Measurements from ENCODE around the gene H2AZ2. TPM values are rescaled to one million over a fixed set of nuclear protein-coding genes. Genes with fewer than 3 reads are reported as not detected.

H2AZ2 gene
- total RNA-seq, 2 experiments from 2014 or later = 274 to 440 TPM

GRCh38 chr7:44802418-44803025 is 45.4 kb downstream of the H2AZ2 start:
- Histone ChIP-seq H3K36me3 (ENCODE audit: insufficient read depth, low read length) (peaks cover 78% of the 10 kb centered on the region), H2AFZ (ENCODE audit: low read length) (no peak overlapping the region), H3K4me2 (ENCODE audit: low read length) (no peak overlapping the region), H3K9me3 (ENCODE audit: low read length) (no peaks in the 10 kb centered on the region), H3K4me1 (ENCODE audit: insufficient read depth, low read length, poor library complexity, severe bottlenecking) (peaks cover 12% of the 10 kb centered on the region), H3K4me3 (ENCODE audit: low read depth, low read length, poor library complexity, severe bottlenecking) (no peak overlapping the region), H3K9me2 (ENCODE audit: insufficient read depth, low read length) (no peaks in the 10 kb centered on the region), H4K20me1 (ENCODE audit: insufficient read depth, low read length) (peaks cover 29% of the 10 kb centered on the region), H3K79me2 (ENCODE audit: insufficient read depth, low read depth, low read length) (peaks cover 33% of the 10 kb centered on the region), H3K27ac (ENCODE audit: low read depth, low read length, poor library complexity, severe bottlenecking) (no peak overlapping the region)
- TF ChIP-seq EZH2phosphoT487 (IDR thresholded peaks at IDR 0.05; ENCODE audit: borderline replicate concordance, low read depth, low read length) = no peak
- TF ChIP-seq CTCF (conservative IDR thresholded peaks at IDR 0.05; ENCODE audit: low read length) = no peak
- CTCF ChIA-PET (ENCODE audit: unreplicated experiment) = no interaction called here
- no peak for DNase-seq (ENCODE audit: low spot score)
- POLR2A ChIA-PET = interaction anchor here (0.6 to 1.2 kb wide), 2 partner anchors 44 to 117 kb away, joined by 3 read pairs; no protein-coding TSS in a partner anchor
- no TSS peak for BruUV-seq (replicated peaks)
- intact Hi-C loops (cut with micrococcal nuclease; ENCODE audit: unreplicated experiment) = no loop called here

- Histone ChIP-seq H3K79me2 (ENCODE audit: insufficient read depth, low read depth, low read length) (peaks cover 39% of the 10 kb centered on the region), H3K36me3 (ENCODE audit: insufficient read depth, low read length) (peaks cover 84% of the 10 kb centered on the region), H3K27ac (ENCODE audit: low read depth, low read length, poor library complexity, severe bottlenecking) (no peak overlapping the region), H3K9me3 (ENCODE audit: low read length) (no peaks in the 10 kb centered on the region), H4K20me1 (ENCODE audit: insufficient read depth, low read length) (peaks cover 30% of the 10 kb centered on the region), H3K4me2 (ENCODE audit: low read length) (no peak overlapping the region), H3K4me1 (ENCODE audit: insufficient read depth, low read length, poor library complexity, severe bottlenecking) (peaks cover 12% of the 10 kb centered on the region), H2AFZ (ENCODE audit: low read length) (no peak overlapping the region), H3K4me3 (ENCODE audit: low read depth, low read length, poor library complexity, severe bottlenecking) (no peak overlapping the region), H3K9me2 (ENCODE audit: insufficient read depth, low read length) (no peaks in the 10 kb centered on the region)
- no TSS peak for BruUV-seq (replicated peaks)
- ChIA-PET CTCF (ENCODE audit: unreplicated experiment) (no interaction called here), POLR2A (interaction anchor here (1.2 kb wide), 1 partner anchor 45 kb away, joined by 3 read pairs; no protein-coding TSS in a partner anchor)
- intact Hi-C loops (cut with micrococcal nuclease; ENCODE audit: unreplicated experiment) = no loop called here
- DNase-seq (ENCODE audit: low spot score) = no peak
- TF ChIP-seq EZH2phosphoT487 (IDR thresholded peaks at IDR 0.05; ENCODE audit: borderline replicate concordance, low read depth, low read length) (no peak), CTCF (conservative IDR thresholded peaks at IDR 0.05; ENCODE audit: low read length) (no peak)
These were observed 46.0 kb downstream of the H2AZ2 start for GRCh38 chr7:44801890-44802289.

GRCh38 chr7:44799939-44800338 is 47.9 kb downstream of the H2AZ2 start:
- POLR2A ChIA-PET = interaction anchor here (0.7 kb wide), 2 partner anchors 10 to 13 kb away, joined by 3 to 5 read pairs; no protein-coding TSS in a partner anchor
- Histone ChIP-seq H3K9me3 (ENCODE audit: low read length) (no peaks in the 10 kb centered on the region), H3K27ac (ENCODE audit: low read depth, low read length, poor library complexity, severe bottlenecking) (no peak overlapping the region), H3K36me3 (ENCODE audit: insufficient read depth, low read length) (peaks cover 83% of the 10 kb centered on the region), H2AFZ (ENCODE audit: low read length) (no peak overlapping the region), H3K4me1 (ENCODE audit: insufficient read depth, low read length, poor library complexity, severe bottlenecking) (peaks cover 19% of the 10 kb centered on the region), H3K4me3 (ENCODE audit: low read depth, low read length, poor library complexity, severe bottlenecking) (no peak overlapping the region), H3K9me2 (ENCODE audit: insufficient read depth, low read length) (no peaks in the 10 kb centered on the region), H3K79me2 (ENCODE audit: insufficient read depth, low read depth, low read length) (peaks cover 52% of the 10 kb centered on the region), H3K4me2 (ENCODE audit: low read length) (0 out of 2 replicates have a peak overlapping the region, but pooled peaks have one; percentile 39), H4K20me1 (ENCODE audit: insufficient read depth, low read length) (peaks cover 30% of the 10 kb centered on the region)
- no peak for TF ChIP-seq CTCF (conservative IDR thresholded peaks at IDR 0.05; ENCODE audit: low read length)
- DNase-seq (ENCODE audit: low spot score) = no peak
- CTCF ChIA-PET (ENCODE audit: unreplicated experiment) = interaction anchor here (0.6 kb wide), 1 partner anchor 753 kb away, joined by 3 read pairs; no protein-coding TSS in a partner anchor
- no TSS peak for BruUV-seq (replicated peaks)
- intact Hi-C loops (cut with micrococcal nuclease; ENCODE audit: unreplicated experiment) = loop anchor here (1.0 kb wide), 1 partner anchor 212 kb away; no protein-coding TSS in a partner anchor
